Breast epithelium (tissue), 3 donors: ENCODE results near the gene NME7.

Experiments
- CTCF ChIP-seq, 3 donors: fragments of 450-650 bp; IDR thresholded peaks; one replicate each; pipeline ENCODE4 v1.5.1; 2016 to 2017; ENCODE audit warnings: antibody characterized with exemption in 3 of 3, mild to moderate bottlenecking in 3 of 3, moderate library complexity in 3 of 3
- POLR2A ChIP-seq: fragments of 450-650 bp; IDR thresholded peaks from one replicate; pipeline ENCODE4 v1.6.1; 2016; ENCODE audit warnings: antibody characterized with exemption, mild to moderate bottlenecking, moderate library complexity
- POLR2AphosphoS5 ChIP-seq, 3 donors: sonication (generic); formaldehyde crosslinking; IDR thresholded peaks; one replicate each; pipeline ENCODE4 v1.6.1; 2017; ENCODE audit warnings: antibody characterized with exemption in 3 of 3

DNA sequence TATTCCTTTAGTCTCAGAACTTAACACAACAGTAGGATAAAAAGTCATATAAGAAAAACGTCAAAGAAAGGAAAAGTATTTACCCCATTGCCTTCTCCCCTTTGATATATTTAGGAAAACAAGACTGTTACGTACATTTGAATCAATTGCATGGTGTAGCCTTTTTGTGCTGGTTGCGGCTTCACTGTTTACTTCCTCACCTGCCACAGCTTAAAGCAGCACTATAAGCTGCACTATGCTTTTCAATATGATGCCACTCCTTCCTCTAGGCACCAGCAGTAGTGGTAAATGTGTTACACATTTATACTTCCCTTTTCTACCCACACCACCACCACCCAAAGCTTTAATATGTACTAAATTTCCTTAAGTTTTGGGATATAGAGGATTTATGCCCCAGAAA lies 150.0 kb downstream of the NME7 start:
- TF ChIP-seq POLR2A (no peak), POLR2AphosphoS5 (IDR thresholded peaks at IDR 0.05) (no peak), CTCF (IDR thresholded peaks at IDR 0.05) (no peak)
